ENCODE data around the gene AFF3.

The AFF3 gene

GRCh38 chr2:99935662-99936061 lies 206.7 kb downstream of the AFF3 start:
- TF ChIP-seq FOXM1 (IDR thresholded peaks at IDR 0.05; ENCODE audit: borderline replicate concordance, low read depth) (no peak), MAX (IDR thresholded peaks at IDR 0.05) (no peak), TAF1 (IDR thresholded peaks at IDR 0.05; ENCODE audit: low read depth) (no peak), EP300 (IDR thresholded peaks at IDR 0.05; ENCODE audit: borderline replicate concordance) (no peak), TEAD4 (IDR thresholded peaks at IDR 0.05) (no peak), RAD21 (IDR thresholded peaks at IDR 0.05; ENCODE audit: low read depth) (no peak), YY1 (IDR thresholded peaks at IDR 0.05; ENCODE audit: low read depth) (no peak), USF1 (IDR thresholded peaks at IDR 0.05) (no peak)

GRCh38 chr2:99933894-99934650 lies 208.3 kb downstream of the AFF3 start:
- TF ChIP-seq TCF12 (IDR thresholded peaks at IDR 0.05; ENCODE audit: low read depth), result no peak
- peak; percentile 6; the same call in 1 of the 2 replicates for TF ChIP-seq RAD21 (IDR thresholded peaks at IDR 0.05; ENCODE audit: low read depth)
- no peak for TF ChIP-seq MAX (IDR thresholded peaks at IDR 0.05)
- no peak for TF ChIP-seq REST (IDR thresholded peaks at IDR 0.05; ENCODE audit: low read depth)
- no peak for TF ChIP-seq CEBPB (IDR thresholded peaks at IDR 0.05)
- no peak for TF ChIP-seq TEAD4 (IDR thresholded peaks at IDR 0.05)

GRCh38 chr2:99928470-99929053 lies 213.8 kb downstream of the AFF3 start:
- no peak for TF ChIP-seq ZBTB7A (IDR thresholded peaks at IDR 0.05; ENCODE audit: low read depth)
- TF ChIP-seq EGR1 (IDR thresholded peaks at IDR 0.05), result no peak
- no peak for TF ChIP-seq TCF12 (IDR thresholded peaks at IDR 0.05; ENCODE audit: low read depth)
- no peak for TF ChIP-seq TEAD4 (IDR thresholded peaks at IDR 0.05)
- TF ChIP-seq NFIC (IDR thresholded peaks at IDR 0.05), result no peak
- no peak for TF ChIP-seq MAX (IDR thresholded peaks at IDR 0.05)
- TF ChIP-seq CEBPB (IDR thresholded peaks at IDR 0.05), result no peak
- TF ChIP-seq EP300 (IDR thresholded peaks at IDR 0.05; ENCODE audit: borderline replicate concordance), result no peak
- no peak for TF ChIP-seq TAF1 (IDR thresholded peaks at IDR 0.05; ENCODE audit: low read depth)
- no peak for TF ChIP-seq RAD21 (IDR thresholded peaks at IDR 0.05; ENCODE audit: low read depth)
- no peak for TF ChIP-seq FOXM1 (IDR thresholded peaks at IDR 0.05; ENCODE audit: borderline replicate concordance, low read depth)
- no peak for TF ChIP-seq YY1 (IDR thresholded peaks at IDR 0.05; ENCODE audit: low read depth)
- no peak for TF ChIP-seq REST (IDR thresholded peaks at IDR 0.05; ENCODE audit: low read depth)

GRCh38 chr2:99926986-99927385 lies 215.4 kb downstream of the AFF3 start:
- TF ChIP-seq CREB1 (IDR thresholded peaks at IDR 0.05; ENCODE audit: low read depth), result no peak
- TF ChIP-seq RAD21 (IDR thresholded peaks at IDR 0.05; ENCODE audit: low read depth), result no peak
- no peak for TF ChIP-seq EGR1 (IDR thresholded peaks at IDR 0.05)
- TF ChIP-seq REST (IDR thresholded peaks at IDR 0.05; ENCODE audit: low read depth), result no peak
- no peak for TF ChIP-seq TAF1 (IDR thresholded peaks at IDR 0.05; ENCODE audit: low read depth)
- TF ChIP-seq TEAD4 (IDR thresholded peaks at IDR 0.05), result no peak
- TF ChIP-seq EP300 (IDR thresholded peaks at IDR 0.05; ENCODE audit: borderline replicate concordance), result no peak
- TF ChIP-seq USF1 (IDR thresholded peaks at IDR 0.05), result no peak
- TF ChIP-seq FOXM1 (IDR thresholded peaks at IDR 0.05; ENCODE audit: borderline replicate concordance, low read depth), result no peak

All from Ishikawa (cell line).